Measurements from ENCODE around the gene SLC16A3.

GRCh38 chr17:82236142-82236971 lies 7.5 kb downstream of the SLC16A3 start:
- TF ChIP-seq ZNF8 (CRISPR knock-in tag; IDR thresholded peaks at IDR 0.05) (no peak), ARNTL (CRISPR knock-in tag; IDR thresholded peaks at IDR 0.05; ENCODE audit: borderline replicate concordance, low read depth) (no peak), ZNF70 (CRISPR knock-in tag; IDR thresholded peaks at IDR 0.05) (no peak), BACH2 (CRISPR knock-in tag; IDR thresholded peaks at IDR 0.05; ENCODE audit: borderline replicate concordance) (no peak), ZFP3 (CRISPR knock-in tag; IDR thresholded peaks at IDR 0.05) (no peak), CSDC2 (CRISPR knock-in tag; IDR thresholded peaks at IDR 0.05) (no peak), TOX (CRISPR knock-in tag; IDR thresholded peaks at IDR 0.05; ENCODE audit: borderline replicate concordance) (no peak), POU6F1 (CRISPR knock-in tag; IDR thresholded peaks at IDR 0.05; ENCODE audit: borderline replicate concordance, low read depth) (no peak), PATZ1 (CRISPR knock-in tag; IDR thresholded peaks at IDR 0.05; ENCODE audit: borderline replicate concordance) (no peak), ZNF565 (CRISPR knock-in tag; conservative IDR thresholded peaks at IDR 0.05; ENCODE audit: low read depth) (no peak), ZFP30 (CRISPR knock-in tag; IDR thresholded peaks at IDR 0.05) (no peak), CSRNP3 (CRISPR knock-in tag; IDR thresholded peaks at IDR 0.05) (no peak), SNAI2 (CRISPR knock-in tag; IDR thresholded peaks at IDR 0.05) (no peak), TCF4 (CRISPR knock-in tag; IDR thresholded peaks at IDR 0.05; ENCODE audit: borderline replicate concordance) (no peak)
